Bronchial epithelial cell (primary cell): ENCODE measurements around the gene MGLL. TPM values are rescaled to one million over a fixed set of nuclear protein-coding genes. Genes with fewer than 3 reads are reported as not detected.

Experiments used
- DNase-seq: peaks from one replicate; pipeline ENCODE4 v3.0.0-alpha.2; 2010; ENCODE audit warnings: low read depth
- FAIRE-seq: peaks from 2 replicates; lab custom pipeline; 2011; peaks lifted over from hg19 to GRCh38; lab: Jason Lieb, UNC
- H3K27me3 ChIP-seq: 2 replicates; pipeline ENCODE4 v1.5.1; 2011; ENCODE audit warnings: low read length; ENCODE audit not compliant: control insufficient read depth, insufficient read depth
- H3K36me3 ChIP-seq: 2 replicates; pipeline ENCODE4 v1.5.1; 2011; ENCODE audit warnings: low read length; ENCODE audit not compliant: control insufficient read depth, insufficient read depth
- H3K4me3 ChIP-seq: 2 replicates; pipeline ENCODE4 v1.5.1; 2011; ENCODE audit warnings: mild to moderate bottlenecking, low read depth, low read length, control low read depth
- CTCF ChIP-seq: IDR thresholded peaks from 2 replicates; pipeline ENCODE4 v1.5.1; 2011; ENCODE audit warnings: mild to moderate bottlenecking, moderate library complexity, low read length, control low read depth, inconsistent platforms; ENCODE audit not compliant: insufficient read depth, severe bottlenecking
- total RNA-seq: library from RNA; depleted of rRNA; stranded (reverse); fragments of >200 nt; gene quantifications from 2 replicates; pipeline ENCODE4 v1.2.1, GENCODE V29; 2014

The MGLL gene
- total RNA-seq, 1 donor from 2014 or later = 25.5 TPM

GRCh38 chr3:127788451-127788909, 33.8 kb downstream of the MGLL start:
- TF ChIP-seq CTCF = no peak
- no peak for FAIRE-seq
- peaks cover 6% of the 10 kb centered on the region for H3K36me3 ChIP-seq
- no peak overlapping the region for H3K4me3 ChIP-seq
- DNase-seq = no peak
- H3K27me3 ChIP-seq = no peaks in the 10 kb centered on the region

- Histone ChIP-seq H3K4me3 (no peak overlapping the region), H3K36me3 (peaks cover 6% of the 10 kb centered on the region), H3K27me3 (no peaks in the 10 kb centered on the region)
- FAIRE-seq = no peak
- no peak for DNase-seq
- TF ChIP-seq CTCF = no peak
Observed at GRCh38 chr3:127787571-127788365, 34.5 kb downstream of the MGLL start.

- FAIRE-seq = no peak
- DNase-seq = no peak
- no peak for TF ChIP-seq CTCF
- Histone ChIP-seq H3K4me3 (no peak overlapping the region), H3K27me3 (no peaks in the 10 kb centered on the region), H3K36me3 (peaks cover 7% of the 10 kb centered on the region)
Observed at GRCh38 chr3:127787071-127787490, 35.2 kb downstream of the MGLL start.

- no peak for FAIRE-seq
- Histone ChIP-seq H3K4me3 (no peak overlapping the region), H3K36me3 (peaks cover 8% of the 10 kb centered on the region), H3K27me3 (no peaks in the 10 kb centered on the region)
- TF ChIP-seq CTCF = no peak
- no peak for DNase-seq
Observed at GRCh38 chr3:127786353-127787070, 35.8 kb downstream of the MGLL start.

- H3K36me3 ChIP-seq = peaks cover 8% of the 10 kb centered on the region
- no peak for FAIRE-seq
- TF ChIP-seq CTCF = no peak
- H3K27me3 ChIP-seq = no peaks in the 10 kb centered on the region
- DNase-seq = no peak
- H3K4me3 ChIP-seq = no peak overlapping the region
Observed at GRCh38 chr3:127785711-127786265, 36.5 kb downstream of the MGLL start.
